RWPE2 (cell line): ENCODE results near the gene REC8.

ENCODE experiments used
- ATAC-seq: fragments of 200-7000 bp; cut with Tn5 transposase; 3 replicates; pipeline ENCODE4 v1.9.1; 2021; ENCODE audit warnings: low read depth
- DNase-seq: peaks from one replicate; pipeline ENCODE4 v3.0.0-alpha.2; 2020; ENCODE audit warnings: low spot score
- H3K27ac ChIP-seq: fragments of 450-650 bp; 2 replicates; pipeline ENCODE4 v1.5.1; 2017; ENCODE audit warnings: mild to moderate bottlenecking; ENCODE audit not compliant: poor library complexity, severe bottlenecking
- H3K27me3 ChIP-seq: fragments of 250-450 bp; sonication (Bioruptor Pico); 2 replicates; pipeline ENCODE4 v1.5.1; 2021; ENCODE audit warnings: mild to moderate bottlenecking, moderate library complexity; ENCODE audit not compliant: insufficient read depth, poor library complexity, severe bottlenecking
- H3K36me3 ChIP-seq: fragments of 250-450 bp; sonication (Bioruptor Pico); 2 replicates; pipeline ENCODE4 v1.5.1; 2020; ENCODE audit warnings: low read depth, mild to moderate bottlenecking, moderate library complexity
- H3K4me1 ChIP-seq: fragments of 250-450 bp; sonication (Bioruptor Pico); 2 replicates; pipeline ENCODE4 v1.5.1; 2021; ENCODE audit warnings: mild to moderate bottlenecking, moderate library complexity; ENCODE audit not compliant: insufficient read depth, poor library complexity, severe bottlenecking
- H3K4me3 ChIP-seq: fragments of 250-450 bp; sonication (Bioruptor Pico); 2 replicates; pipeline ENCODE4 v1.5.1; 2021; ENCODE audit warnings: mild to moderate bottlenecking, moderate library complexity; ENCODE audit not compliant: severe bottlenecking
- H3K9me3 ChIP-seq: fragments of 250-450 bp; sonication (Bioruptor Pico); 2 replicates; pipeline ENCODE4 v1.5.1; 2021; ENCODE audit warnings: mild to moderate bottlenecking, moderate library complexity; ENCODE audit not compliant: severe bottlenecking
- CTCF ChIP-seq: fragments of 450-650 bp; IDR thresholded peaks from one replicate; pipeline ENCODE4 v1.5.1; 2017; ENCODE audit warnings: mild to moderate bottlenecking, moderate library complexity; ENCODE audit not compliant: poor library complexity, severe bottlenecking

The REC8 gene

GRCh38 chr14:24138396-24139271, 33.2 kb upstream of the REC8 start:
- Histone ChIP-seq H3K4me1 (peaks cover 8% of the 10 kb centered on the region), H3K27ac (no peak overlapping the region), H3K27me3 (no peaks in the 10 kb centered on the region), H3K4me3 (no peak overlapping the region), H3K9me3 (no peaks in the 10 kb centered on the region), H3K36me3 (peaks cover 39% of the 10 kb centered on the region)
- DNase-seq = no peak
- no peak for ATAC-seq
- no peak for TF ChIP-seq CTCF

- H3K36me3 ChIP-seq = peaks cover 46% of the 10 kb centered on the region
- DNase-seq (no peak), ATAC-seq (no peak)
- TF ChIP-seq CTCF = no peak
- H3K4me3 ChIP-seq = peak overlapping the region; percentile 65
- no peaks in the 10 kb centered on the region for H3K9me3 ChIP-seq
- H3K4me1 ChIP-seq = peaks cover 8% of the 10 kb centered on the region
- H3K27me3 ChIP-seq = no peaks in the 10 kb centered on the region
- no peak overlapping the region for H3K27ac ChIP-seq
Observed at GRCh38 chr14:24139272-24139934, 32.5 kb upstream of the REC8 start.

- Histone ChIP-seq H3K4me3 (peak within 1 kb of the TSS; percentile 65), H3K27ac (peak within 1 kb of the TSS; percentile 83), H3K27me3 (no peaks in the 10 kb centered on the region), H3K36me3 (peaks cover 52% of the 10 kb centered on the region), H3K4me1 (peaks cover 15% of the 10 kb centered on the region), H3K9me3 (no peaks in the 10 kb centered on the region)
- peak; percentile 34 for TF ChIP-seq CTCF
- ATAC-seq = peak; percentile 86
- DNase-seq = peak; percentile 100
Observed at GRCh38 chr14:24141097-24141880, 30.6 kb upstream of the REC8 start, which contains the start of gene EMC9. Gene EMC9 (minus strand): TSS chr14:24141591. CDS start chr14:24141304, 287 bp downstream.

GRCh38 chr14:24143511-24143910, 28.4 kb upstream of the REC8 start:
- no peak for ATAC-seq
- H3K27ac ChIP-seq = no peak overlapping the region
- no peaks in the 10 kb centered on the region for H3K27me3 ChIP-seq
- H3K4me1 ChIP-seq = peaks cover 15% of the 10 kb centered on the region
- no peak for DNase-seq
- no peak overlapping the region for H3K4me3 ChIP-seq
- no peaks in the 10 kb centered on the region for H3K9me3 ChIP-seq
- H3K36me3 ChIP-seq = peaks cover 39% of the 10 kb centered on the region
- TF ChIP-seq CTCF = no peak
